ENCODE data around the gene NSG2.

DNA sequence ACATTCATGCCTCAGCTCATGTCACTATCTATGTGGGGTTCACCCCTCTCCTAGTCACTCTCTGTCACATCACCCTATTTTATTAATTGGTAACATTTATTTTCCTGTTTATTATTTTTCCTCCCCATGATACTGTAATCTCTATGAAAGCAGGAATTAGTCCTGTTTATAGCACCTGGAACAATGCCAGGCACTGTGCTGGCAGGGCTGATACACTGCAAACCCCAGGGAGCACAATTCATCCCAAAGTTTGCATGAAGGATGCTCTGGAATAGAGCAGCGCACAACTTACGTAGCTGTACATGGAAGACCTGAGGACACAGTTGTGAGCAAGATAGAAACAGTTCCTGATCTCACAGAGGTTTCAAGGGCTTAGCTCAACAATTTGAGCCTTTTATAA is 103.2 kb downstream of the NSG2 start:
- TF ChIP-seq, protein P1, sequence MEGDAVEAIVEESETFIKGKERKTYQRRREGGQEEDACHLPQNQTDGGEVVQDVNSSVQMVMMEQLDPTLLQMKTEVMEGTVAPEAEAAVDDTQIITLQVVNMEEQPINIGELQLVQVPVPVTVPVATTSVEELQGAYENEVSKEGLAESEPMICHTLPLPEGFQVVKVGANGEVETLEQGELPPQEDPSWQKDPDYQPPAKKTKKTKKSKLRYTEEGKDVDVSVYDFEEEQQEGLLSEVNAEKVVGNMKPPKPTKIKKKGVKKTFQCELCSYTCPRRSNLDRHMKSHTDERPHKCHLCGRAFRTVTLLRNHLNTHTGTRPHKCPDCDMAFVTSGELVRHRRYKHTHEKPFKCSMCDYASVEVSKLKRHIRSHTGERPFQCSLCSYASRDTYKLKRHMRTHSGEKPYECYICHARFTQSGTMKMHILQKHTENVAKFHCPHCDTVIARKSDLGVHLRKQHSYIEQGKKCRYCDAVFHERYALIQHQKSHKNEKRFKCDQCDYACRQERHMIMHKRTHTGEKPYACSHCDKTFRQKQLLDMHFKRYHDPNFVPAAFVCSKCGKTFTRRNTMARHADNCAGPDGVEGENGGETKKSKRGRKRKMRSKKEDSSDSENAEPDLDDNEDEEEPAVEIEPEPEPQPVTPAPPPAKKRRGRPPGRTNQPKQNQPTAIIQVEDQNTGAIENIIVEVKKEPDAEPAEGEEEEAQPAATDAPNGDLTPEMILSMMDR (IDR thresholded peaks at IDR 0.05; ENCODE audit: low read depth, low read length): no peak
- TF ChIP-seq POLR2A (IDR thresholded peaks at IDR 0.05; ENCODE audit: extremely low read depth, insufficient read length): no peak
